H9 (cell line): Measurements from ENCODE around the gene S100B. TPM values are rescaled to one million over a fixed set of nuclear protein-coding genes. Genes with fewer than 3 reads are reported as not detected.

Experiments used
- DNase-seq: peaks from one replicate; pipeline ENCODE4 v3.0.0-alpha.2; 2017
- H2AFZ ChIP-seq: one replicate; pipeline ENCODE4 v1.6.1; 2013; ENCODE audit warnings: mild to moderate bottlenecking, low read length, control low read depth, moderate library complexity
- H2AK5ac ChIP-seq: 2 replicates; pipeline ENCODE4 v1.6.1; 2013; ENCODE audit warnings: low read length, control low read depth, mixed read lengths; ENCODE audit not compliant: insufficient read length
- H2BK120ac ChIP-seq: one replicate; pipeline ENCODE4 v1.6.1; 2013; ENCODE audit warnings: low read depth, mild to moderate bottlenecking, low read length, control low read depth, inconsistent platforms; ENCODE audit not compliant: poor library complexity, severe bottlenecking
- H2BK12ac ChIP-seq: 2 replicates; pipeline ENCODE4 v1.6.1; 2013; ENCODE audit warnings: low read length, control low read depth, mixed read lengths, low read depth; ENCODE audit not compliant: insufficient read length
- H2BK15ac ChIP-seq: 2 replicates; pipeline ENCODE4 v1.6.1; 2013; ENCODE audit warnings: low read depth, low read length, control low read depth
- H2BK20ac ChIP-seq: one replicate; pipeline ENCODE4 v1.6.1; 2013; ENCODE audit warnings: low read depth, mild to moderate bottlenecking, low read length, control low read depth, inconsistent platforms; ENCODE audit not compliant: poor library complexity, severe bottlenecking
- H2BK5ac ChIP-seq: 2 replicates; pipeline ENCODE4 v1.6.1; 2013; ENCODE audit warnings: low read length, control low read depth, mixed read lengths; ENCODE audit not compliant: insufficient read length
- H3K14ac ChIP-seq: 2 replicates; pipeline ENCODE4 v1.6.1; 2013; ENCODE audit warnings: low read length, control low read depth; ENCODE audit not compliant: insufficient read depth
- H3K18ac ChIP-seq: 2 replicates; pipeline ENCODE4 v1.6.1; 2013; ENCODE audit warnings: low read depth, mild to moderate bottlenecking, mixed read lengths, low read length, control low read depth; ENCODE audit not compliant: insufficient read length
- H3K23ac ChIP-seq: 2 replicates; pipeline ENCODE4 v1.6.1; 2013; ENCODE audit warnings: low read length, control low read depth, mixed read lengths, low read depth; ENCODE audit not compliant: insufficient read length
- H3K23me2 ChIP-seq: 2 replicates; pipeline ENCODE4 v1.6.1; 2013; ENCODE audit warnings: low read depth, mild to moderate bottlenecking, mixed read lengths, low read length, control low read depth; ENCODE audit not compliant: insufficient read length, poor library complexity, severe bottlenecking
- H3K27ac ChIP-seq: 2 replicates; pipeline ENCODE4 v1.5.1; 2013; ENCODE audit warnings: low read length, control low read depth, mixed read lengths, low read depth; ENCODE audit not compliant: insufficient read length
- H3K27me3 ChIP-seq: 2 replicates; pipeline ENCODE4 v1.6.1; 2013; ENCODE audit warnings: low read length, control low read depth, inconsistent platforms; ENCODE audit not compliant: insufficient read depth
- H3K4ac ChIP-seq: 2 replicates; pipeline ENCODE4 v1.6.1; 2013; ENCODE audit warnings: low read depth, mild to moderate bottlenecking, control low read depth, inconsistent platforms, low read length, moderate library complexity
- H3K4me1 ChIP-seq: 2 replicates; pipeline ENCODE4 v1.6.1; 2013; ENCODE audit warnings: low read length, control low read depth, inconsistent platforms; ENCODE audit not compliant: insufficient read depth
- H3K4me2 ChIP-seq: 2 replicates; pipeline ENCODE4 v1.6.1; 2013; ENCODE audit warnings: low read length, control low read depth, mixed read lengths; ENCODE audit not compliant: insufficient read length, insufficient read depth
- H3K56ac ChIP-seq: 2 replicates; pipeline ENCODE4 v1.6.1; 2013; ENCODE audit warnings: low read depth, mild to moderate bottlenecking, mixed read lengths, low read length, control low read depth; ENCODE audit not compliant: insufficient read length
- H3K79me1 ChIP-seq: 2 replicates; pipeline ENCODE4 v1.6.1; 2013; ENCODE audit warnings: low read depth, mild to moderate bottlenecking, moderate library complexity, low read length, control low read depth, inconsistent platforms; ENCODE audit not compliant: insufficient read depth, poor library complexity, severe bottlenecking
- H3K79me2 ChIP-seq: 2 replicates; pipeline ENCODE4 v1.6.1; 2013; ENCODE audit warnings: low read length, control low read depth, inconsistent platforms; ENCODE audit not compliant: insufficient read depth
- H3K9ac ChIP-seq: 2 replicates; pipeline ENCODE4 v1.6.1; 2013; ENCODE audit warnings: low read length, control low read depth, mixed read lengths; ENCODE audit not compliant: insufficient read length; ENCODE audit errors: extremely low read depth
- H3K9me3 ChIP-seq: one replicate; pipeline ENCODE4 v1.6.1; 2013; ENCODE audit warnings: low read depth, low read length, inconsistent platforms; ENCODE audit not compliant: control insufficient read depth
- H3T11ph ChIP-seq: one replicate; pipeline ENCODE4 v1.6.1; 2013; ENCODE audit warnings: mild to moderate bottlenecking, low read length, control low read depth, inconsistent platforms
- H4K20me1 ChIP-seq: one replicate; pipeline ENCODE4 v1.6.1; 2013; ENCODE audit not compliant: control insufficient read depth, insufficient read length, insufficient read depth
- H4K5ac ChIP-seq: 2 replicates; pipeline ENCODE4 v1.6.1; 2013; ENCODE audit warnings: low read depth, mild to moderate bottlenecking, mixed read lengths, low read length, control low read depth; ENCODE audit not compliant: insufficient read length
- H4K8ac ChIP-seq: replicated peaks from 2 replicates; pipeline ENCODE4 v1.6.1; 2013; ENCODE audit warnings: low read length, control low read depth, mixed read lengths, low read depth; ENCODE audit not compliant: insufficient read length
- H4K91ac ChIP-seq: 2 replicates; pipeline ENCODE4 v1.6.1; 2013; ENCODE audit warnings: low read depth, mild to moderate bottlenecking, moderate library complexity, mixed read lengths, low read length, control low read depth; ENCODE audit not compliant: insufficient read length
- H3K27ac Mint-ChIP-seq, 3 experiments: 2 replicates in 2 of 3; 3 replicates in 1 of 3; pipeline ENCODE4 v1.8.0; 2020 to 2021; ENCODE audit warnings: mixed read lengths in 3 of 3, mild to moderate bottlenecking in 1 of 3, moderate library complexity in 1 of 3
- H3K27me3 Mint-ChIP-seq: 2 replicates; pipeline ENCODE4 v1.8.0; 2021; ENCODE audit warnings: low read depth, mild to moderate bottlenecking, moderate library complexity, mixed read lengths
- H3K36me3 Mint-ChIP-seq, 3 experiments: 2 replicates in 2 of 3; 3 replicates in 1 of 3; pipeline ENCODE4 v1.8.0; 2020 to 2021; ENCODE audit warnings: low read depth in 3 of 3, mixed read lengths in 3 of 3; ENCODE audit not compliant: insufficient read depth in 1 of 3
- H3K4me1 Mint-ChIP-seq, 2 experiments: 2 replicates each; pipeline ENCODE4 v1.8.0; 2020; ENCODE audit warnings: mixed read lengths in 2 of 2
- H3K4me3 Mint-ChIP-seq, 2 experiments: 2 replicates in 1 of 2; 3 replicates in 1 of 2; pipeline ENCODE4 v1.8.0; 2020 to 2021; ENCODE audit warnings: mild to moderate bottlenecking in 2 of 2, mixed read lengths in 2 of 2, moderate library complexity in 1 of 2
- H3K9me3 Mint-ChIP-seq, 2 experiments: 2 replicates in 1 of 2; 3 replicates in 1 of 2; pipeline ENCODE4 v1.8.0; 2020; ENCODE audit warnings: mild to moderate bottlenecking in 2 of 2, mixed read lengths in 2 of 2, moderate library complexity in 1 of 2
- WGBS: extraction: QIAGEN DNeasy Blood & Tissue Kit; methylation state at CpG from one replicate; pipeline ENCODE4 v1.1.7; 2013; ENCODE audit warnings: missing lambda C conversion rate, low lambda C conversion rate, mixed read lengths; ENCODE audit not compliant: insufficient read length; ENCODE audit errors: extremely low coverage; 5-methylcytosine and 5-hydroxymethylcytosine counted together
- total RNA-seq: library from RNA; stranded (reverse); gene quantifications from 2 replicates; pipeline ENCODE4 v1.2.1, GENCODE V29; 2021
- TF ChIP-seq, protein P1 (sequence below): fragments of 200-600 bp; sonication (generic); conservative IDR thresholded peaks from 3 replicates; pipeline ENCODE4 v1.8.0; 2021; ENCODE audit warnings: antibody characterized with exemption, mild to moderate bottlenecking

S100B gene
- total RNA-seq, 1 experiment from 2014 or later, result 0.26 TPM

DNA sequence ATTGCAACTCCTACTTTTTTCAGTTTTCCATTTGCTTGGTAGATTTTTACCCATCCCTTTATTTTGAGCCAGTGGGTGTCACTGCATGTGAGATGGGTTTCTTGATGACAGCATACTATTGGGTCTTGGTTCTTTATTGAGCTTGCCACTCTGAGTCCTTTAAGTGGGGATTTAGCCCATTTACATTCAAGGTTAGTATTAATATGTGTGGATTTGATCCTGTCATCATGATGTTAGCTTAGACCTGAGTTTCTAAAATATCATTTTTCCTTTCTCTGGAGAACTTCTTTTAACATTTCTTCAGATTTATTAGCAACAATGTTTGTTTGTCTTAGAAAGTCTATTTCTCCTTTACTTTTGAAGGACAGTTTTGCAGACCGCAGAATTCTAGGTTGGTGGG, 11.8 kb upstream of the S100B start:
- H2BK12ac ChIP-seq, result no peak overlapping the region
- H3K18ac ChIP-seq, result no peak overlapping the region
- no peak overlapping the region for H3K27ac ChIP-seq
- H3K36me3 Mint-ChIP-seq, result no peaks in the 10 kb centered on the region; a peak in 1 of 7 replicates
- H3K56ac ChIP-seq, result no peak overlapping the region
- H3K23me2 ChIP-seq, result no peaks in the 10 kb centered on the region
- no peak overlapping the region for H3T11ph ChIP-seq
- peaks cover 11 to 12% of the 10 kb centered on the region in 2 experiments for H3K4me1 Mint-ChIP-seq
- peaks cover 0 to 6% of the 10 kb centered on the region in 2 experiments; a peak in 3 of 5 replicates for H3K9me3 Mint-ChIP-seq
- peaks cover 11% of the 10 kb centered on the region for H3K27me3 Mint-ChIP-seq
- no peak overlapping the region for H3K14ac ChIP-seq
- H3K27ac Mint-ChIP-seq, result no peak overlapping the region
- no peaks in the 10 kb centered on the region for H3K27me3 ChIP-seq
- H3K9me3 ChIP-seq, result no peaks in the 10 kb centered on the region
- TF ChIP-seq, protein P1, sequence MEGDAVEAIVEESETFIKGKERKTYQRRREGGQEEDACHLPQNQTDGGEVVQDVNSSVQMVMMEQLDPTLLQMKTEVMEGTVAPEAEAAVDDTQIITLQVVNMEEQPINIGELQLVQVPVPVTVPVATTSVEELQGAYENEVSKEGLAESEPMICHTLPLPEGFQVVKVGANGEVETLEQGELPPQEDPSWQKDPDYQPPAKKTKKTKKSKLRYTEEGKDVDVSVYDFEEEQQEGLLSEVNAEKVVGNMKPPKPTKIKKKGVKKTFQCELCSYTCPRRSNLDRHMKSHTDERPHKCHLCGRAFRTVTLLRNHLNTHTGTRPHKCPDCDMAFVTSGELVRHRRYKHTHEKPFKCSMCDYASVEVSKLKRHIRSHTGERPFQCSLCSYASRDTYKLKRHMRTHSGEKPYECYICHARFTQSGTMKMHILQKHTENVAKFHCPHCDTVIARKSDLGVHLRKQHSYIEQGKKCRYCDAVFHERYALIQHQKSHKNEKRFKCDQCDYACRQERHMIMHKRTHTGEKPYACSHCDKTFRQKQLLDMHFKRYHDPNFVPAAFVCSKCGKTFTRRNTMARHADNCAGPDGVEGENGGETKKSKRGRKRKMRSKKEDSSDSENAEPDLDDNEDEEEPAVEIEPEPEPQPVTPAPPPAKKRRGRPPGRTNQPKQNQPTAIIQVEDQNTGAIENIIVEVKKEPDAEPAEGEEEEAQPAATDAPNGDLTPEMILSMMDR, result no peak
- no peaks in the 10 kb centered on the region for H3K79me1 ChIP-seq
- no peak overlapping the region for H3K23ac ChIP-seq
- no peak overlapping the region for H4K5ac ChIP-seq
- no peak overlapping the region for H3K4ac ChIP-seq
- no peaks in the 10 kb centered on the region for H3K4me1 ChIP-seq
- no peak overlapping the region for H3K9ac ChIP-seq
- H2BK120ac ChIP-seq, result no peak overlapping the region
- no peak overlapping the region for H4K8ac ChIP-seq
- H2BK20ac ChIP-seq, result no peak overlapping the region
- DNase-seq, result no peak
- no peak overlapping the region for H4K91ac ChIP-seq
- no peak overlapping the region for H3K4me3 Mint-ChIP-seq
- no peak overlapping the region for H2AK5ac ChIP-seq
- no peaks in the 10 kb centered on the region for H4K20me1 ChIP-seq
- WGBS, result no CpG with 5 or more reads among the region's 1 CpG
- H3K4me2 ChIP-seq, result no peak overlapping the region
- H2BK5ac ChIP-seq, result no peak overlapping the region
- H2AFZ ChIP-seq, result no peak overlapping the region
- H2BK15ac ChIP-seq, result no peak overlapping the region
- H3K79me2 ChIP-seq, result no peaks in the 10 kb centered on the region
